OCI-LY7 (cell line): Measurements from ENCODE around the gene MPV17L2. TPM values are rescaled to one million over a fixed set of nuclear protein-coding genes. Genes with fewer than 3 reads are reported as not detected.
"Not testable (repeated sequence)": the region's sequence is repeated elsewhere in the genome, so short reads cannot be mapped to it uniquely, and the experiment has no call there.

ENCODE experiments used
- BruUV-seq: library from RNA; stranded (reverse); fragments of 400-500 nt; replicated peaks from 2 replicates; lab custom pipeline; 2021; lab: Mats Ljungman, UMichigan
- CTCF ChIA-PET: fragments of 300-600 bp; sonication (Branson Sonifier 250); formaldehyde crosslinking; loops from one replicate; lab custom pipeline; 2022; ENCODE audit warnings: antibody characterized with exemption; ENCODE audit not compliant: unreplicated experiment; lab: Charles Lee
- POLR2A ChIA-PET: fragments of 300-600 bp; sonication (Branson Sonifier 250); formaldehyde crosslinking; loops from one replicate; lab custom pipeline; 2022; ENCODE audit warnings: antibody characterized with exemption; lab: Charles Lee
- DNase-seq: peaks from one replicate; pipeline ENCODE4 v3.0.0-alpha.2; 2015; ENCODE audit warnings: low spot score
- H2AFZ ChIP-seq: fragments of 200-600 bp; sonication (generic), shearing (Covaris generic); 2 replicates; pipeline ENCODE4 v1.6.1; 2014; ENCODE audit warnings: mild to moderate bottlenecking, antibody characterized with exemption, low read length, moderate library complexity
- H3K27ac ChIP-seq: fragments of 200-600 bp; sonication (generic); 2 replicates; pipeline ENCODE4 v1.5.1; 2014; ENCODE audit warnings: mixed run types, low read depth, mild to moderate bottlenecking, moderate library complexity, low read length, inconsistent platforms; ENCODE audit not compliant: poor library complexity, severe bottlenecking
- H3K36me3 ChIP-seq: fragments of 200-600 bp; sonication (generic); 2 replicates; pipeline ENCODE4 v1.6.1; 2014; ENCODE audit warnings: mild to moderate bottlenecking, antibody characterized with exemption, low read length, moderate library complexity, mixed read lengths; ENCODE audit not compliant: insufficient read depth
- H3K4me1 ChIP-seq: fragments of 200-600 bp; sonication (generic); 2 replicates; pipeline ENCODE4 v1.5.1; 2014; ENCODE audit warnings: mild to moderate bottlenecking, low read length; ENCODE audit not compliant: insufficient read depth, poor library complexity, severe bottlenecking
- H3K4me2 ChIP-seq: fragments of 200-600 bp; sonication (generic); 2 replicates; pipeline ENCODE4 v1.6.1; 2014; ENCODE audit warnings: mild to moderate bottlenecking, low read length
- H3K4me3 ChIP-seq: fragments of 200-600 bp; sonication (generic); 2 replicates; pipeline ENCODE4 v1.5.1; 2014; ENCODE audit warnings: mild to moderate bottlenecking, low read depth, low read length; ENCODE audit not compliant: poor library complexity, severe bottlenecking
- H3K79me2 ChIP-seq: fragments of 200-600 bp; sonication (generic); 2 replicates; pipeline ENCODE4 v1.6.1; 2016; ENCODE audit warnings: low read depth, mild to moderate bottlenecking, low read length, moderate library complexity, mixed read lengths; ENCODE audit not compliant: insufficient read depth
- H3K9me2 ChIP-seq: fragments of 200-600 bp; sonication (generic); 2 replicates; pipeline ENCODE4 v1.6.1; 2016; ENCODE audit warnings: mild to moderate bottlenecking, low read length, mixed read lengths; ENCODE audit not compliant: insufficient read depth
- H3K9me3 ChIP-seq: fragments of 200-600 bp; sonication (generic); 2 replicates; pipeline ENCODE4 v1.6.1; 2014; ENCODE audit warnings: mild to moderate bottlenecking, mixed run types, low read length, mixed read lengths
- H4K20me1 ChIP-seq: fragments of 200-600 bp; sonication (generic); 2 replicates; pipeline ENCODE4 v1.6.1; 2014; ENCODE audit warnings: mild to moderate bottlenecking, antibody characterized with exemption, low read length, moderate library complexity, mixed read lengths; ENCODE audit not compliant: insufficient read depth
- EZH2phosphoT487 ChIP-seq: fragments of 200-600 bp; sonication (generic); IDR thresholded peaks from 2 replicates; pipeline ENCODE4 v1.6.1; 2018; ENCODE audit warnings: low read depth, borderline replicate concordance, mild to moderate bottlenecking, mixed run types, antibody characterized with exemption, low read length, moderate library complexity, mixed read lengths
- intact Hi-C: fragments of 100-400 bp; cut with micrococcal nuclease; formaldehyde crosslinking; loops from one replicate; pipeline ENCODE4 v1.10.0; 2022; ENCODE audit not compliant: unreplicated experiment
- total RNA-seq, 2 experiments: library from RNA; depleted of rRNA in 1 of 2; stranded (reverse); fragments of >200 nt in 1 of 2; shearing (Covaris generic) in 1 of 2; gene quantifications; 2 replicates each; pipeline ENCODE4 v1.2.3, GENCODE V29; 2014 to 2022
- TF ChIP-seq, protein P1 (sequence below): fragments of 200-600 bp; sonication (generic); conservative IDR thresholded peaks from 2 replicates; pipeline ENCODE4 v1.5.1; 2014; ENCODE audit warnings: mild to moderate bottlenecking, antibody characterized with exemption, low read length, moderate library complexity, mixed read lengths

Gene MPV17L2
- total RNA-seq, 2 experiments from 2014 or later, result 22.6 to 23.7 TPM

DNA sequence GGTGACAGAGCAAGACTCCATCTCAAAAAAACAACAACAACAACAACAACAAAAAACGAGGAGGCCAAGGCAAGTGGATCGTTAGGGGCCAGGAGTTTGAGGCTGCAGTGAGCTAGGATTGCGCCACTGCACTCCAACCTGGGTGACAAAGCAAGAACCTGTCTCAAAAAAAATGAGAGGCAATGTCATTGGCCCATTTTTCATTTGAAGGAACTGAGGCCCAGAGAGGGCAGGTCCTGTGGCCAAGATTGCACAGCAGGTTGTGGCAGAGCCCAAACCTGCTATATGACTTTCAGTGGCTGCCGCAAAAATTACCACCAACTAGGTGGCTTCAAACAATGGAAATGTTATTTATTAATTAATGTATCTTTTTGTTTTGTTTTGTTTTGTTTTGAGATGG, 34.6 kb upstream of the MPV17L2 start:
- ChIA-PET CTCF (no interaction called here), POLR2A (interaction anchor here (0.6 kb wide), 1 partner anchor 154 kb away, joined by 6 read pairs; no protein-coding TSS in a partner anchor)
- Histone ChIP-seq H3K36me3 (peaks cover 14% of the 10 kb centered on the region), H2AFZ (no peak overlapping the region), H3K4me2 (no peak overlapping the region), H3K9me2 (no peaks in the 10 kb centered on the region), H4K20me1 (no peaks in the 10 kb centered on the region), H3K9me3 (no peaks in the 10 kb centered on the region), H3K4me3 (no peak overlapping the region), H3K27ac (no peak overlapping the region), H3K79me2 (peaks cover 3% of the 10 kb centered on the region; the same call in 1 of the 2 replicates), H3K4me1 (peaks cover 38% of the 10 kb centered on the region)
- TF ChIP-seq, protein P1, sequence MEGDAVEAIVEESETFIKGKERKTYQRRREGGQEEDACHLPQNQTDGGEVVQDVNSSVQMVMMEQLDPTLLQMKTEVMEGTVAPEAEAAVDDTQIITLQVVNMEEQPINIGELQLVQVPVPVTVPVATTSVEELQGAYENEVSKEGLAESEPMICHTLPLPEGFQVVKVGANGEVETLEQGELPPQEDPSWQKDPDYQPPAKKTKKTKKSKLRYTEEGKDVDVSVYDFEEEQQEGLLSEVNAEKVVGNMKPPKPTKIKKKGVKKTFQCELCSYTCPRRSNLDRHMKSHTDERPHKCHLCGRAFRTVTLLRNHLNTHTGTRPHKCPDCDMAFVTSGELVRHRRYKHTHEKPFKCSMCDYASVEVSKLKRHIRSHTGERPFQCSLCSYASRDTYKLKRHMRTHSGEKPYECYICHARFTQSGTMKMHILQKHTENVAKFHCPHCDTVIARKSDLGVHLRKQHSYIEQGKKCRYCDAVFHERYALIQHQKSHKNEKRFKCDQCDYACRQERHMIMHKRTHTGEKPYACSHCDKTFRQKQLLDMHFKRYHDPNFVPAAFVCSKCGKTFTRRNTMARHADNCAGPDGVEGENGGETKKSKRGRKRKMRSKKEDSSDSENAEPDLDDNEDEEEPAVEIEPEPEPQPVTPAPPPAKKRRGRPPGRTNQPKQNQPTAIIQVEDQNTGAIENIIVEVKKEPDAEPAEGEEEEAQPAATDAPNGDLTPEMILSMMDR, result no peak
- intact Hi-C loops, result no loop called here
- no TSS peak for BruUV-seq
- no peak for DNase-seq

DNA sequence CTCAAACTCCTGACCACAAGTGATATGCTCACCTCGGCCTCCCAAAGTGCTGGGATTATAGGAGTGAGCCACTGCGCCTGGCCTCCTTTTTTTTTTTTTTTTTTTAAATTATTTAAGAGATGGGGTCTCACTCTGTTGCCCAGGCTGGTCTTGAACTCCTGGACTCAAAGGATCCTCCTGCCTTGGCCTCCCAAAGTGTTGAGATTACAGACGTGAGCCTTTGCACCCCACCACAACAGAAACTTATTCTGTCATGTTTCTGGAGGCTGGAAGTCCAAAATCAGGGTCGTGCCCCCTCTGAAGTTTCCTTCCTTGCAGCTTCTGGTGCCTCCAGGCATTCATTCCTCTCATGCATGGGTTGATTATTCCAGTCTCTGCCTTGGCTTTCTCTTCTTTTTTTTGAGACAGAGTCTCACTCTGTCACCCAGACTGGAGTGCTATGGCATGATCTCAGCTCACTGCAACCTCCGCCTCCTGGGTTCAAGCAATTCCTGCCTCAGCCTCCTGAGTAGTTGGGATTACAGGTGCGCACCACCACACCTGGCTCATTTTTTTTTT, 33.9 kb upstream of the MPV17L2 start:
- H3K4me3 ChIP-seq, DNase-seq, BruUV-seq, intact Hi-C loops, H3K9me2 ChIP-seq, H2AFZ ChIP-seq, H3K79me2 ChIP-seq, CTCF ChIA-PET, H3K9me3 ChIP-seq, POLR2A ChIA-PET, H4K20me1 ChIP-seq, H3K4me2 ChIP-seq, H3K27ac ChIP-seq: not testable (repeated sequence)
- peaks cover 14% of the 10 kb centered on the region for H3K36me3 ChIP-seq
- peaks cover 33% of the 10 kb centered on the region for H3K4me1 ChIP-seq

DNA sequence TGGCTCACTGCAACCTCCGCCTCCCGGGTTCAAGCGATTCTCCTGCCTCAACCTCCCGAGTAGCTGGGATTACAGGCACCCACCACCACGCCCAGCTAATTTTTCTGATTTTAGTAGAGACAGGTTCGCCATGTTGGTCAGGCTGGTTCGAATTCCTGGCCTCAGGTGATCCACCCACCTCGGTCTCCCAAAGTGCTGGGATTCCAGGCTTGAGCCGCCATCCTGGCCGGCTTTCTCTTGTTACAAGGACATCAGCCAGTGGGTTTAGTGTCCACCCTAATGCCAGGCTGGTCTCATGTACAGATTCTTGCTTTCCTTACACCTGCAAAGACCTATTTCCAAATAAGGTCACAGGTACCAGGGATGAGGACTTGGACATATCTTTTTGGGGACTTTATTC, 33.2 kb upstream of the MPV17L2 start:
- no peak for DNase-seq
- no peak overlapping the region for H2AFZ ChIP-seq
- ChIA-PET POLR2A (interaction anchor here (1.5 kb wide), 1 partner anchor 81 kb away, joined by 3 read pairs; no protein-coding TSS in a partner anchor), CTCF (interaction anchor here (1.2 kb wide), 1 partner anchor 8 kb away, joined by 5 read pairs; no protein-coding TSS in a partner anchor)
- H3K36me3 ChIP-seq, result peaks cover 14% of the 10 kb centered on the region
- BruUV-seq, result TSS peak; percentile 37
- H3K4me1 ChIP-seq, result peaks cover 29% of the 10 kb centered on the region
- no peak overlapping the region for H3K4me3 ChIP-seq
- intact Hi-C loops, result no loop called here
- TF ChIP-seq EZH2phosphoT487, result no peak
- TF ChIP-seq, protein P1, result no peak
- H4K20me1 ChIP-seq, result no peaks in the 10 kb centered on the region
- H3K9me3 ChIP-seq, result no peaks in the 10 kb centered on the region
- H3K79me2 ChIP-seq, result no peaks in the 10 kb centered on the region
- 0 out of 2 replicates have a peak overlapping the region, but pooled peaks have one; percentile 83 for H3K4me2 ChIP-seq
- H3K9me2 ChIP-seq, result no peaks in the 10 kb centered on the region
- no peak overlapping the region for H3K27ac ChIP-seq
